HEK293 (cell line): ENCODE data around the gene EVI5L.
A peak's percentile ranks its signal among the peaks of the same experiment; 100 is the strongest.

ENCODE experiments used
- CTCF ChIA-PET: fragments of 350-600 bp; formaldehyde crosslinking; extraction: SDS; loops from one replicate; lab custom pipeline; 2021; ENCODE audit warnings: antibody characterized with exemption; lab: Yijun Ruan, JAX
- POLR2A ChIA-PET: fragments of 300-600 bp; formaldehyde crosslinking; extraction: SDS; loops from one replicate; lab custom pipeline; 2020; ENCODE audit warnings: antibody characterized with exemption, inconsistent platforms; lab: Yijun Ruan, JAX
- H3K27ac ChIP-seq: fragments of 200-500 bp; sonication (Bioruptor generic); 2 replicates; pipeline ENCODE4 v1.5.1; 2014; ENCODE audit warnings: low read depth, low read length, control low read depth, inconsistent platforms; ENCODE audit errors: extremely low read depth
- H3K36me3 ChIP-seq, 2 experiments: fragments of 200-500 bp in 1 of 2; sonication (Bioruptor generic) in 1 of 2; 1 replicate in 1 of 2; 2 replicates in 1 of 2; pipeline ENCODE4 v1.5.1; 2014 to 2017; ENCODE audit warnings: inconsistent platforms in 2 of 2, low read length in 2 of 2; ENCODE audit not compliant: control insufficient read depth in 2 of 2, insufficient read depth in 1 of 2
- H3K4me1 ChIP-seq: fragments of 200-500 bp; sonication (Bioruptor generic); 2 replicates; pipeline ENCODE4 v1.5.1; 2014; ENCODE audit warnings: mild to moderate bottlenecking, low read length, inconsistent platforms; ENCODE audit not compliant: control insufficient read depth, insufficient read depth
- H3K4me3 ChIP-seq: 2 replicates; pipeline ENCODE4 v1.5.1; 2011; ENCODE audit warnings: low read depth, mild to moderate bottlenecking, control low read depth, low read length, moderate library complexity
- H3K9me3 ChIP-seq: fragments of 200-500 bp; sonication (Bioruptor generic); 2 replicates; pipeline ENCODE4 v1.5.1; 2014; ENCODE audit warnings: low read depth, low read length, inconsistent platforms; ENCODE audit not compliant: control insufficient read depth, insufficient read depth
- PRDM1 ChIP-seq: fragments of 450-650 bp; formaldehyde crosslinking; IDR thresholded peaks from 2 replicates; pipeline ENCODE4; 2016; ENCODE audit warnings: missing biosample characterization, missing genetic modification characterization
- YY1 ChIP-seq: fragments of 450-650 bp; formaldehyde crosslinking; IDR thresholded peaks from 2 replicates; pipeline ENCODE4 v1.5.1; 2018; ENCODE audit warnings: missing biosample characterization, missing genetic modification characterization
- ZEB2 ChIP-seq: fragments of 450-650 bp; formaldehyde crosslinking; IDR thresholded peaks from 2 replicates; pipeline ENCODE4 v1.5.1; 2016; ENCODE audit warnings: missing biosample characterization, missing genetic modification characterization
- ZNF157 ChIP-seq: fragments of 450-650 bp; formaldehyde crosslinking; IDR thresholded peaks from 2 replicates; pipeline ENCODE4 v1.5.1; 2016; ENCODE audit warnings: missing biosample characterization, missing genetic modification characterization
- ZNF16 ChIP-seq: fragments of 450-650 bp; formaldehyde crosslinking; IDR thresholded peaks from 2 replicates; pipeline ENCODE4 v1.5.1; 2016; ENCODE audit warnings: low read depth, missing biosample characterization, missing genetic modification characterization
- ZNF214 ChIP-seq: fragments of 450-650 bp; formaldehyde crosslinking; IDR thresholded peaks from 2 replicates; pipeline ENCODE4 v1.5.1; 2017; ENCODE audit warnings: missing biosample characterization, mild to moderate bottlenecking, missing genetic modification characterization, borderline replicate concordance
- ZNF266 ChIP-seq: fragments of 450-650 bp; formaldehyde crosslinking; IDR thresholded peaks from 2 replicates; pipeline ENCODE4 v1.5.1; 2016; ENCODE audit warnings: missing biosample characterization, missing genetic modification characterization, low read depth
- ZNF37A ChIP-seq: fragments of 450-650 bp; IDR thresholded peaks from 2 replicates; pipeline ENCODE4 v1.5.1; 2018; ENCODE audit warnings: missing biosample characterization, missing genetic modification characterization
- ZNF473 ChIP-seq: fragments of 450-650 bp; formaldehyde crosslinking; IDR thresholded peaks from 2 replicates; pipeline ENCODE4 v1.5.1; 2017; ENCODE audit warnings: missing biosample characterization, missing genetic modification characterization
- ZNF518A ChIP-seq: fragments of 450-650 bp; formaldehyde crosslinking; conservative IDR thresholded peaks from 2 replicates; pipeline ENCODE4 v1.5.1; 2016; ENCODE audit warnings: low read depth, missing biosample characterization, missing genetic modification characterization
- ZNF629 ChIP-seq: fragments of 450-650 bp; formaldehyde crosslinking; IDR thresholded peaks from 2 replicates; pipeline ENCODE4 v1.5.1; 2017; ENCODE audit warnings: missing biosample characterization, missing genetic modification characterization
- ZNF664 ChIP-seq: fragments of 450-650 bp; formaldehyde crosslinking; IDR thresholded peaks from 2 replicates; pipeline ENCODE4 v1.5.1; 2016; ENCODE audit warnings: missing biosample characterization, missing genetic modification characterization
- ZNF785 ChIP-seq: fragments of 450-650 bp; formaldehyde crosslinking; IDR thresholded peaks from 2 replicates; pipeline ENCODE4 v1.5.1; 2016; ENCODE audit warnings: missing biosample characterization, missing genetic modification characterization
- TF ChIP-seq, protein P1 (sequence below): fragments of 450-650 bp; formaldehyde crosslinking; optimal IDR thresholded peaks from 2 replicates; pipeline ENCODE3; 2016; ENCODE audit warnings: missing biosample characterization, mild to moderate bottlenecking, missing genetic modification characterization
- TF ChIP-seq, protein P2 (sequence below): fragments of 450-650 bp; formaldehyde crosslinking; IDR thresholded peaks from 2 replicates; pipeline ENCODE4 v1.5.1; 2016; ENCODE audit warnings: missing biosample characterization, missing genetic modification characterization

The EVI5L gene

DNA sequence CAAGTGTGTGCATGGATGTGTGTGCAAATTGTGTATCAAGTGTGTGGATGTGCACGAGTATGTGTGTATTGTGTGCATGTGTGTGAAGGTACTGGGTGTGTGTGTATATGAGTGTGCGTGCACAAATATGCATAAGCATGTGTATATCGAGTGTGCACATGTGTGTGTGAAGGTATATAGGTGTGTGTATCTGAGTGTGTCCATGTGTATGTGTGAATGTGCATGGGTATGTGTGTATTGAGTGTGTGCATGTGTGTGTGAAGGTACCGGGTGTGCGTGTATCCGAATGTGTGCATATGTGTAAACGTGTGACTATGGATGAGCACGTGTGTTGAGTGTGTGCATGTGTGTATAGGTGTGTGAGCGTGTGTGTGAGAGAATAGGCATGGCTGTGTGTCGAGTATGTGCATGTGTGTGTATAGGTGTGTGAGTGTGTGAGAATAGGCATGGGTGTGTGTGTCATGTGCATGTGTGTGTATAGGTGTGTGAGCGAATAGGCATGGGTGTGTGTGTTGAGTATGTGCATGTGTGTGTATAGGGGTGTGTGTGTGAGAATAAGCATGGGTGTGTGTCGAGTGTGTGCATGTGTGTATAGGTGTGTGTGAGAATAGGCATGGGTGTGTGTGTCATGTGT, 12.8 kb downstream of the EVI5L start:
- POLR2A ChIA-PET: no interaction called here

DNA sequence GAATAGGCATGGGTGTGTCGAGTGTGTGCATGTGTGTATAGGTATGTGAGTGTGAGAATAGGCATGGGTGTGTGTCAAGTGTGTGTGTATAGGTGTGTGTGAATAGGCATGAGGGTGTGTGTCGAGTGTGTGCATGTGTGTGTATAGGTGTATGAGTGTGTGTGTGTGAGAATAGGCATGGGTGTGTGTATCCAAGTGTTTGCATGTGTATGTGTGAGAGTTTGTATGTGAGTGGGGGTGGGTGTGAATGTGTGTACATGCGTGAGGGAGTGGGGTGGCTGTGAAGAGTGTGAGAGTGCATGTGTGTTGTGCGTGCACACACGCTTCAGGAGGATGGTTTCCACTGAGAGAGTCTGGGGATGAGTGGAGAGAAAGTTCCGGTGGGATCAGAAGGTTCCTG, 13.5 kb downstream of the EVI5L start:
- Histone ChIP-seq H3K4me3 (no peak overlapping the region), H3K27ac (no peak overlapping the region), H3K36me3 (no peaks in the 10 kb centered on the region; a peak in 1 of 3 replicates), H3K9me3 (no peaks in the 10 kb centered on the region), H3K4me1 (no peaks in the 10 kb centered on the region)
- ChIA-PET POLR2A (no interaction called here), CTCF (no interaction called here)
- no peak for TF ChIP-seq ZNF664
- no peak for TF ChIP-seq YY1 (tag by site-specific recombination)
- TF ChIP-seq, protein P1, sequence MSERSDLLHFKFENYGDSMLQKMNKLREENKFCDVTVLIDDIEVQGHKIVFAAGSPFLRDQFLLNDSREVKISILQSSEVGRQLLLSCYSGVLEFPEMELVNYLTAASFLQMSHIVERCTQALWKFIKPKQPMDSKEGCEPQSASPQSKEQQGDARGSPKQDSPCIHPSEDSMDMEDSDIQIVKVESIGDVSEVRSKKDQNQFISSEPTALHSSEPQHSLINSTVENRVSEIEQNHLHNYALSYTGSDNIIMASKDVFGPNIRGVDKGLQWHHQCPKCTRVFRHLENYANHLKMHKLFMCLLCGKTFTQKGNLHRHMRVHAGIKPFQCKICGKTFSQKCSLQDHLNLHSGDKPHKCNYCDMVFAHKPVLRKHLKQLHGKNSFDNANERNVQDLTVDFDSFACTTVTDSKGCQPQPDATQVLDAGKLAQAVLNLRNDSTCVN (tag by site-specific recombination): peak; percentile 15
- TF ChIP-seq, protein P2, sequence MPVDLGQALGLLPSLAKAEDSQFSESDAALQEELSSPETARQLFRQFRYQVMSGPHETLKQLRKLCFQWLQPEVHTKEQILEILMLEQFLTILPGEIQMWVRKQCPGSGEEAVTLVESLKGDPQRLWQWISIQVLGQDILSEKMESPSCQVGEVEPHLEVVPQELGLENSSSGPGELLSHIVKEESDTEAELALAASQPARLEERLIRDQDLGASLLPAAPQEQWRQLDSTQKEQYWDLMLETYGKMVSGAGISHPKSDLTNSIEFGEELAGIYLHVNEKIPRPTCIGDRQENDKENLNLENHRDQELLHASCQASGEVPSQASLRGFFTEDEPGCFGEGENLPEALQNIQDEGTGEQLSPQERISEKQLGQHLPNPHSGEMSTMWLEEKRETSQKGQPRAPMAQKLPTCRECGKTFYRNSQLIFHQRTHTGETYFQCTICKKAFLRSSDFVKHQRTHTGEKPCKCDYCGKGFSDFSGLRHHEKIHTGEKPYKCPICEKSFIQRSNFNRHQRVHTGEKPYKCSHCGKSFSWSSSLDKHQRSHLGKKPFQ (tag by site-specific recombination): peak; percentile 90
- TF ChIP-seq PRDM1 (tag by site-specific recombination): 0 out of 2 replicates have a peak, but pooled peaks have one; percentile 18
- 0 out of 2 replicates have a peak, but pooled peaks have one; percentile 22 for TF ChIP-seq ZNF473 (tag by site-specific recombination)

More for the DNA sequence above, 12.8 kb downstream of the EVI5L start:
- TF ChIP-seq ZEB2 (tag by site-specific recombination) (no peak), ZNF266 (tag by site-specific recombination) (no peak), ZNF37A (tag by site-specific recombination) (no peak), ZNF16 (tag by site-specific recombination) (no peak), ZNF214 (tag by site-specific recombination) (no peak), ZNF518A (tag by site-specific recombination) (no peak), ZNF785 (tag by site-specific recombination) (peak; percentile 27; the same call in 1 of the 2 replicates), ZNF629 (tag by site-specific recombination) (no peak), ZNF157 (tag by site-specific recombination) (0 out of 2 replicates have a peak, but pooled peaks have one; percentile 6)
- TF ChIP-seq, all 188 proteins: peak for 2
- Histone ChIP-seq H3K4me3 (no peak overlapping the region), H3K4me1 (no peaks in the 10 kb centered on the region), H3K27ac (no peak overlapping the region), H3K9me3 (no peaks in the 10 kb centered on the region), H3K36me3 (no peaks in the 10 kb centered on the region; a peak in 1 of 3 replicates)
- CTCF ChIA-PET: no interaction called here
